Panc1 (cell line): ENCODE data around the gene OTUD1. TPM values are rescaled to one million over a fixed set of nuclear protein-coding genes. Genes with fewer than 3 reads are reported as not detected.

Source experiments
- ATAC-seq: fragments of 200-7000 bp; cut with Tn5 transposase; 2 replicates; pipeline ENCODE4 v1.9.1; 2020; ENCODE audit warnings: mild to moderate bottlenecking, moderate library complexity
- BruUV-seq: library from RNA; stranded (reverse); fragments of 400-500 nt; replicated peaks from 2 replicates; lab custom pipeline; 2021; lab: Mats Ljungman, UMichigan
- CTCF ChIA-PET: fragments of 300-600 bp; sonication (Branson Sonifier 250); formaldehyde crosslinking; loops from one replicate; lab custom pipeline; 2022; ENCODE audit warnings: antibody characterized with exemption; lab: Charles Lee
- POLR2A ChIA-PET: fragments of 300-600 bp; sonication (Branson Sonifier 250); formaldehyde crosslinking; loops from one replicate; lab custom pipeline; 2022; ENCODE audit warnings: antibody characterized with exemption; lab: Charles Lee
- DNase-seq: peaks from one replicate; pipeline ENCODE4 v3.0.0-alpha.2; 2010; ENCODE audit warnings: low read depth, low spot score
- H3K27ac ChIP-seq: 2 replicates; pipeline ENCODE4 v1.5.1; 2011; ENCODE audit warnings: mild to moderate bottlenecking, low read length, inconsistent platforms
- H3K27me3 ChIP-seq: fragments of 200-500 bp; sonication (Bioruptor generic); 2 replicates; pipeline ENCODE4 v1.6.0; 2014; ENCODE audit warnings: low read length, inconsistent platforms; ENCODE audit not compliant: control insufficient read depth, insufficient read depth
- H3K36me3 ChIP-seq: fragments of 200-500 bp; sonication (Bioruptor generic); 2 replicates; pipeline ENCODE4 v1.5.1; 2014; ENCODE audit warnings: inconsistent platforms, mild to moderate bottlenecking, low read length, moderate library complexity; ENCODE audit not compliant: control insufficient read depth, insufficient read depth
- H3K4me1 ChIP-seq: 2 replicates; pipeline ENCODE4 v1.5.1; 2011; ENCODE audit warnings: inconsistent platforms, mild to moderate bottlenecking, low read length, moderate library complexity; ENCODE audit not compliant: control insufficient read depth, insufficient read depth
- H3K4me3 ChIP-seq, 2 experiments: 2 replicates each; pipeline ENCODE4 v1.5.1; 2011 to 2012; ENCODE audit warnings: low read depth in 2 of 2, low read length in 2 of 2, mild to moderate bottlenecking in 2 of 2, inconsistent platforms in 1 of 2, moderate library complexity in 1 of 2
- H3K9me3 ChIP-seq: fragments of 200-500 bp; sonication (Bioruptor generic); 2 replicates; pipeline ENCODE4 v1.5.1; 2014; ENCODE audit warnings: low read depth, mild to moderate bottlenecking, inconsistent platforms, low read length, moderate library complexity; ENCODE audit not compliant: control insufficient read depth, insufficient read depth
- CTCF ChIP-seq: fragments of 450-650 bp; IDR thresholded peaks from 2 replicates; pipeline ENCODE4 v1.5.1; 2017; ENCODE audit warnings: mild to moderate bottlenecking
- POLR2AphosphoS5 ChIP-seq: IDR thresholded peaks from 2 replicates; pipeline ENCODE4 v1.6.1; 2012; ENCODE audit warnings: mild to moderate bottlenecking, low read depth, low read length, moderate library complexity
- REST ChIP-seq, 2 experiments: IDR thresholded peaks; 2 replicates each; pipeline ENCODE4 v1.6.1; 2011 to 2012; ENCODE audit warnings: low read depth in 2 of 2, control low read depth in 1 of 2, low read length in 1 of 2, mild to moderate bottlenecking in 1 of 2, moderate library complexity in 1 of 2; ENCODE audit not compliant: insufficient read depth in 1 of 2
- SIN3A ChIP-seq: IDR thresholded peaks from 2 replicates; pipeline ENCODE4 v1.6.1; 2012; ENCODE audit warnings: low read depth, mild to moderate bottlenecking, low read length, moderate library complexity, borderline replicate concordance; ENCODE audit not compliant: insufficient read depth
- TCF7L2 ChIP-seq: IDR thresholded peaks from 2 replicates; pipeline ENCODE4 v1.6.1; 2011; ENCODE audit warnings: mild to moderate bottlenecking, low read depth, low read length, inconsistent platforms
- in situ Hi-C: cut with HindIII; loops from 2 replicates; pipeline ENCODE4 v1.10.0; 2016; ENCODE audit warnings: low sequenced_read_pairs, low pct_unique_long_range_greater_than_20kb
- intact Hi-C: fragments of 100-400 bp; cut with micrococcal nuclease; formaldehyde crosslinking; loops from one replicate; pipeline ENCODE4 v1.10.0; 2022; ENCODE audit not compliant: unreplicated experiment
- total RNA-seq: library from RNA; stranded (reverse); gene quantifications from one replicate; pipeline ENCODE4 v1.2.1, GENCODE V29; 2021; ENCODE audit not compliant: unreplicated experiment

Gene OTUD1
- total RNA-seq, 1 experiment from 2014 or later, result 2.8 TPM

GRCh38 chr10:23404461-23404980, 34.4 kb upstream of the OTUD1 start:
- ChIA-PET POLR2A (no interaction called here), CTCF (no interaction called here)
- H3K27ac ChIP-seq, result no peak overlapping the region
- intact Hi-C loops (no loop called here), in situ Hi-C loops (no loop called here)
- ATAC-seq, result no peak
- DNase-seq, result no peak
- BruUV-seq, result no TSS peak
- no peaks in the 10 kb centered on the region for H3K36me3 ChIP-seq
- no peaks in the 10 kb centered on the region for H3K4me1 ChIP-seq
- no peaks in the 10 kb centered on the region for H3K9me3 ChIP-seq
- no peak for TF ChIP-seq POLR2AphosphoS5
- no peak for TF ChIP-seq TCF7L2
- no peak for TF ChIP-seq REST (IDR thresholded peaks at IDR 0.05; ENCODE audit: insufficient read depth in 1 of 2, low read depth in 2 of 2, low read length in 1 of 2)
- no peak for TF ChIP-seq SIN3A
- TF ChIP-seq CTCF, result no peak
- no peaks in the 10 kb centered on the region for H3K27me3 ChIP-seq
- no peak overlapping the region for H3K4me3 ChIP-seq

- Histone ChIP-seq H3K9me3 (no peaks in the 10 kb centered on the region), H3K27me3 (no peaks in the 10 kb centered on the region), H3K36me3 (no peaks in the 10 kb centered on the region), H3K27ac (no peak overlapping the region), H3K4me1 (no peaks in the 10 kb centered on the region), H3K4me3 (no peak overlapping the region)
- intact Hi-C loops, result no loop called here
- in situ Hi-C loops, result no loop called here
- TF ChIP-seq POLR2AphosphoS5 (no peak), CTCF (no peak), TCF7L2 (no peak), REST (IDR thresholded peaks at IDR 0.05; ENCODE audit: insufficient read depth in 1 of 2, low read depth in 2 of 2, low read length in 1 of 2) (no peak), SIN3A (no peak)
- DNase-seq (no peak), ATAC-seq (no peak)
- POLR2A ChIA-PET, result no interaction called here
- CTCF ChIA-PET, result no interaction called here
- no TSS peak for BruUV-seq
These were observed 33.3 kb upstream of the OTUD1 start for GRCh38 chr10:23405540-23405939.
